NB4 (cell line): ENCODE measurements around the gene EAPP.
"Not testable (repeated sequence)": the region's sequence is repeated elsewhere in the genome, so short reads cannot be mapped to it uniquely, and the experiment has no call there.

ENCODE experiments used
- DNase-seq: peaks from one replicate; pipeline ENCODE4 v3.0.0; 2010; ENCODE audit warnings: low read depth
- H3K4me3 ChIP-seq: one replicate; pipeline ENCODE4 v1.5.1; 2011; ENCODE audit warnings: mild to moderate bottlenecking, low read depth, low read length, moderate library complexity
- MYC ChIP-seq: IDR thresholded peaks from 2 replicates; pipeline ENCODE4 v1.6.1; 2011; ENCODE audit warnings: low read depth, low read length
- POLR2A ChIP-seq: IDR thresholded peaks from 2 replicates; pipeline ENCODE4 v1.6.1; 2011; ENCODE audit warnings: mild to moderate bottlenecking; ENCODE audit not compliant: insufficient read length; ENCODE audit errors: extremely low read depth
- TF ChIP-seq, protein P1 (sequence below): IDR thresholded peaks from one replicate; pipeline ENCODE4 v1.5.1; 2012; ENCODE audit warnings: low read depth, low read length
- TF ChIP-seq, protein P2 (sequence below): IDR thresholded peaks from 2 replicates; pipeline ENCODE4 v1.6.1; 2011; ENCODE audit warnings: low read depth, low read length

EAPP gene

GRCh38 chr14:34484726-34485125 is 54.8 kb downstream of the EAPP start:
- DNase-seq: no peak
- TF ChIP-seq MYC (no peak), POLR2A (no peak)
- TF ChIP-seq, protein P1, sequence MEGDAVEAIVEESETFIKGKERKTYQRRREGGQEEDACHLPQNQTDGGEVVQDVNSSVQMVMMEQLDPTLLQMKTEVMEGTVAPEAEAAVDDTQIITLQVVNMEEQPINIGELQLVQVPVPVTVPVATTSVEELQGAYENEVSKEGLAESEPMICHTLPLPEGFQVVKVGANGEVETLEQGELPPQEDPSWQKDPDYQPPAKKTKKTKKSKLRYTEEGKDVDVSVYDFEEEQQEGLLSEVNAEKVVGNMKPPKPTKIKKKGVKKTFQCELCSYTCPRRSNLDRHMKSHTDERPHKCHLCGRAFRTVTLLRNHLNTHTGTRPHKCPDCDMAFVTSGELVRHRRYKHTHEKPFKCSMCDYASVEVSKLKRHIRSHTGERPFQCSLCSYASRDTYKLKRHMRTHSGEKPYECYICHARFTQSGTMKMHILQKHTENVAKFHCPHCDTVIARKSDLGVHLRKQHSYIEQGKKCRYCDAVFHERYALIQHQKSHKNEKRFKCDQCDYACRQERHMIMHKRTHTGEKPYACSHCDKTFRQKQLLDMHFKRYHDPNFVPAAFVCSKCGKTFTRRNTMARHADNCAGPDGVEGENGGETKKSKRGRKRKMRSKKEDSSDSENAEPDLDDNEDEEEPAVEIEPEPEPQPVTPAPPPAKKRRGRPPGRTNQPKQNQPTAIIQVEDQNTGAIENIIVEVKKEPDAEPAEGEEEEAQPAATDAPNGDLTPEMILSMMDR: no peak
- TF ChIP-seq, protein P2, sequence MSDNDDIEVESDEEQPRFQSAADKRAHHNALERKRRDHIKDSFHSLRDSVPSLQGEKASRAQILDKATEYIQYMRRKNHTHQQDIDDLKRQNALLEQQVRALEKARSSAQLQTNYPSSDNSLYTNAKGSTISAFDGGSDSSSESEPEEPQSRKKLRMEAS: no peak
- no peak overlapping the region for H3K4me3 ChIP-seq

DNA sequence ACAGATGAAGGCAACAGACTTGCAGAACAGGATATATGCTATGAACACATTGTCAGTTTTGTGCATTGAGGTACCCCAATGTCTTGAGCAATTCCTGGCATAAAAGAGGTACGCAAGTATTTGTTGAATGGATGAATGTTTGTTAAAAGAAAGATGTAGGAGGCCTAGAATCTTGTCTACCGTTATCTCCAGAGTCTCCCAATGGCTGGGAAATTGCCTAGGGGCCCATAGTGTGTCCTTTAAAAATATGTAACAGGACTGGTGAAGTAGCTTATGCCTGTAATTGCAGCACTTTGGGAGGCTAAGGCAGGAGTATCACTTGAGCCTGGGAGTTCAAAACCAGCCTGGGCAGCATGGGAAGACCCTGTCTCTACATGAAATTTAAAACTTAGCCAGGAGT is 57.0 kb downstream of the EAPP start:
- H3K4me3 ChIP-seq: no peak overlapping the region
- TF ChIP-seq MYC: no peak
- TF ChIP-seq, protein P2: no peak
- DNase-seq: no peak

- TF ChIP-seq, protein P2: no peak
- TF ChIP-seq POLR2A (no peak), MYC (no peak)
- TF ChIP-seq, protein P1: no peak
- no peak overlapping the region for H3K4me3 ChIP-seq
- DNase-seq: no peak
Observed at GRCh38 chr14:34479694-34480093, 59.8 kb downstream of the EAPP start.

DNA sequence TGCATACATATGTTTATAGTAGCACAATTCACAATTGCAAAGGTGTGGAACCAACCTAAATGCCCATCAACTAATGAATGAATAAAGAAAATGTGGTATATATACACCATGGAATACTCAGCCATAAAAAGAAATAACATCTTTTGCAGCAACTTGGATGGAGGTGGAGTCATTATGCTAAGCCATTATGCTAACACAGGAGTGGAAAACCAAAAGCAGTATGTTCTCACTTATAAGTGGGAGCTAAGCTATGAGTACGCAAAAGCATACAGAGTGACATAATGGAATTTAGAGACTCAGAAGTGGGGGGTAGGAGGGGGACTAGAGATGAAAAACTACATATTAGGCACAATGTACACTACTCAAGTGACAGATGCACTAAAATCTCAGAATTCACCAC is 61.2 kb downstream of the EAPP start:
- TF ChIP-seq, protein P2: no peak
- TF ChIP-seq POLR2A (no peak), MYC (no peak)
- TF ChIP-seq, protein P1: no peak
- no peak overlapping the region for H3K4me3 ChIP-seq
- no peak for DNase-seq

DNA sequence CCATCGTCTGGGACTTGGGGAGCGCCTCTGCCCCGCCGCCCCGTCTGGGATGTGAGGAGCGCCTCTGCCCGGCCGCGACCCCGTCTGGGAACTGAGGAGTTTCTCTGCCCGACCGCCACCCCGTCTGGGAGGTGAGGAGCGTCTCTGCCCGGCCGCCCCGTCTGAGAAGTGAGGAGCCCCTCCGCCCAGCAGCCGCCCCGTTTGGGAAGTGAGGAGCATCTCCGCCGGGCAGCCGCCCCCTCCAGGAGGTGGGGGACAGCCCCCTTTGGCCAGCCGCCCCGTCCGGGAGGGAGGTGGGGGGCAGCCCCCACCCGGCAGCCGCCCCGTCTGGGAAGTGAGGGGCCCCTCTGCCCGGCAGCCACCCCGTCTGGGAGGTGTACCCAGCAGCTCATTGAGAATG is 63.5 kb downstream of the EAPP start:
- H3K4me3 ChIP-seq, DNase-seq: not testable (repeated sequence)

DNA sequence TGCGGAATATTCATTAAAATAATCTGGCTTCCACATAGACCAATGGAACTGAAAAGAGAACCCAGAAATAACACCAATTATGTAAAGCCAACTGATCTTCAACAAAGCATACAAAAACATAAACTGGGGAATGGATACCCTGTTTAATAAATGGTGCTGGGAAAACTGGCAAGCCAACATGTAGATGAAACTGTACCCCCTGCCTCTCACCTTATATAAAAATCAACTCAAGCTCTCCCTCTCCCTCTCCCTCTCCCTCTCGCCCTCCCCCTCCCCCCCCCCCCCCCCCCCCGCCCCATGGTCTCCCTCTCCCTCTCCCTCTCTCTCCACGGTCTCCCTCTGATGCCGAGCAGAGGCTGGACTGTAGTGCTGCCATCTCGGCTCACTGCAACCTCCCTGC is 64.3 kb downstream of the EAPP start:
- TF ChIP-seq, protein P1: no peak
- TF ChIP-seq, protein P2: no peak
- TF ChIP-seq POLR2A (no peak), MYC (no peak)
- H3K4me3 ChIP-seq: no peak overlapping the region

DNA sequence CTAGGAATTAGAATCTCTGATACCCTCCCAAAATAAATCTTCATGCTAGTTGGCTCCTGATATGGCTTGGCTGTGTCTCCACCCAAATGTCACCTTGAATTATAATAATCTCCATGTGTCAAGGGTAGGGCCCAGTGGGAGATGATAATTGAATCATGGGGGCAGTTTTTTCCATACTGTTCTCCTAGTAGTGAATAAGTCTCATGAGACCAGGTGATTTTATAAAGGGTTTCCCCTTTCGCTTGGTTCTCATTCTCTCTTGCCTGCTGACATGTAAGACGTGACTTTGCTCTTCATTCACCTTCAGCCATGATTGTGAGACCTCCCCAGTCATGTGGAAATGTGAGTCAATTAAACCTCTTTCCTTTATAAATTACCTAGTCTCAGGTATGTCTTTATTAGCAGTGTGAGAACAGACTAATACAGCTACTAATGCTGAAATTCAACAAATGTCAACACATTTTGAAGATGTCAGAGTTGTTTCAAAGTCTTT is 65.3 kb downstream of the EAPP start:
- DNase-seq: no peak
- TF ChIP-seq POLR2A (no peak), MYC (no peak)
- TF ChIP-seq, protein P2: no peak
- TF ChIP-seq, protein P1: no peak
- no peak overlapping the region for H3K4me3 ChIP-seq

More for the DNA sequence above, 64.3 kb downstream of the EAPP start:
- DNase-seq: no peak
